GM23248 (cell line): ENCODE results near the gene AMY2B.

Experiments used
- EZH2 ChIP-seq: fragments of 200-600 bp; sonication (generic); IDR thresholded peaks from 2 replicates; pipeline ENCODE4 v1.6.1; 2018; ENCODE audit warnings: antibody characterized with exemption, mild to moderate bottlenecking; ENCODE audit not compliant: insufficient read depth, poor library complexity, severe bottlenecking
- EZH2phosphoT487 ChIP-seq: fragments of 200-600 bp; sonication (generic); IDR thresholded peaks from 2 replicates; pipeline ENCODE4 v1.6.1; 2018; ENCODE audit warnings: antibody characterized with exemption, moderate library complexity, mild to moderate bottlenecking, low read depth; ENCODE audit not compliant: insufficient read depth

GRCh38 chr1:103576065-103576464, 4.7 kb downstream of the AMY2B start:
- no peak for TF ChIP-seq EZH2
- TF ChIP-seq EZH2phosphoT487: no peak
